Natural killer cell (primary cell): Measurements from ENCODE around the gene CCDC88C. TPM values are rescaled to one million over a fixed set of nuclear protein-coding genes. Genes with fewer than 3 reads are reported as not detected.

ENCODE experiments used
- ATAC-seq, 3 donors: fragments of 150-1000 bp in 2 of 3; fragments of 200-7000 bp in 1 of 3; cut with Tn5 transposase; 1 replicate in 1 of 3; 2 replicates in 2 of 3; pipeline ENCODE4 v1.10.0; 2021; ENCODE audit warnings: mild to moderate bottlenecking in 2 of 3, moderate library complexity in 2 of 3
- DNase-seq, 2 donors: peaks; one replicate each; pipeline versions ENCODE4 v3.0.0 to v3.0.0-alpha.2; 2013 to 2021; ENCODE audit warnings: mixed read lengths in 1 of 2
- H3K27ac ChIP-seq: one replicate; pipeline ENCODE4 v1.5.1; 2013; ENCODE audit warnings: mild to moderate bottlenecking, low read length
- H3K27me3 ChIP-seq: one replicate; pipeline ENCODE4 v1.6.1; 2013; ENCODE audit warnings: low read length; ENCODE audit not compliant: control insufficient read depth, insufficient read depth
- H3K36me3 ChIP-seq: one replicate; pipeline ENCODE4 v1.6.1; 2013; ENCODE audit warnings: low read length; ENCODE audit not compliant: control insufficient read depth, insufficient read depth
- H3K4me1 ChIP-seq: one replicate; pipeline ENCODE4 v1.6.1; 2013; ENCODE audit warnings: low read length; ENCODE audit not compliant: control insufficient read depth, insufficient read depth
- H3K4me3 ChIP-seq: one replicate; pipeline ENCODE4 v1.5.1; 2013; ENCODE audit warnings: low read length
- H3K9me3 ChIP-seq: one replicate; pipeline ENCODE4 v1.6.1; 2013; ENCODE audit warnings: low read length; ENCODE audit not compliant: control insufficient read depth, insufficient read depth
- H3K27ac Mint-ChIP-seq, 2 donors: one replicate each; pipeline ENCODE4 v1.8.0; 2022; ENCODE audit warnings: mild to moderate bottlenecking in 2 of 2, mixed read lengths in 2 of 2, moderate library complexity in 1 of 2
- H3K27me3 Mint-ChIP-seq, 2 donors: one replicate each; pipeline ENCODE4 v1.8.0; 2022; ENCODE audit warnings: low read depth in 2 of 2, mixed read lengths in 2 of 2
- H3K36me3 Mint-ChIP-seq: one replicate; pipeline ENCODE4 v1.8.0; 2022; ENCODE audit warnings: mixed read lengths
- H3K4me1 Mint-ChIP-seq, 2 donors: one replicate each; pipeline ENCODE4 v1.8.0; 2022; ENCODE audit warnings: mixed read lengths in 2 of 2
- H3K4me3 Mint-ChIP-seq: one replicate; pipeline ENCODE4 v1.8.0; 2022; ENCODE audit warnings: mild to moderate bottlenecking, moderate library complexity, mixed read lengths
- H3K9me3 Mint-ChIP-seq, 2 donors: one replicate each; pipeline ENCODE4 v1.8.0; 2022; ENCODE audit warnings: mixed read lengths in 2 of 2
- WGBS: methylation state at CpG from one replicate; pipeline ENCODE4 v1.1.7; 2013; ENCODE audit warnings: missing lambda C conversion rate; ENCODE audit not compliant: insufficient coverage; 5-methylcytosine and 5-hydroxymethylcytosine counted together
- intact Hi-C: fragments of 100-400 bp; cut with micrococcal nuclease; formaldehyde crosslinking; loops from one replicate; pipeline ENCODE4 v1.14.2; 2022
- total RNA-seq, 4 donors: library from RNA; stranded (reverse); fragments of 120-200 nt in 1 of 4; gene quantifications; one replicate each; pipeline versions ENCODE4 v1.2.3 to v1.2.4, GENCODE V29; 2013 to 2022
- TF ChIP-seq, protein P1 (sequence below): fragments of 200-600 bp; IDR thresholded peaks from one replicate; pipeline ENCODE4 v1.8.0; 2022; ENCODE audit warnings: antibody characterized with exemption

Gene CCDC88C
- total RNA-seq, 3 donors from 2014 or later (not counting 1 experiment from before 2014, with no cell fraction given) = 432 to 516 (median 438) TPM

DNA sequence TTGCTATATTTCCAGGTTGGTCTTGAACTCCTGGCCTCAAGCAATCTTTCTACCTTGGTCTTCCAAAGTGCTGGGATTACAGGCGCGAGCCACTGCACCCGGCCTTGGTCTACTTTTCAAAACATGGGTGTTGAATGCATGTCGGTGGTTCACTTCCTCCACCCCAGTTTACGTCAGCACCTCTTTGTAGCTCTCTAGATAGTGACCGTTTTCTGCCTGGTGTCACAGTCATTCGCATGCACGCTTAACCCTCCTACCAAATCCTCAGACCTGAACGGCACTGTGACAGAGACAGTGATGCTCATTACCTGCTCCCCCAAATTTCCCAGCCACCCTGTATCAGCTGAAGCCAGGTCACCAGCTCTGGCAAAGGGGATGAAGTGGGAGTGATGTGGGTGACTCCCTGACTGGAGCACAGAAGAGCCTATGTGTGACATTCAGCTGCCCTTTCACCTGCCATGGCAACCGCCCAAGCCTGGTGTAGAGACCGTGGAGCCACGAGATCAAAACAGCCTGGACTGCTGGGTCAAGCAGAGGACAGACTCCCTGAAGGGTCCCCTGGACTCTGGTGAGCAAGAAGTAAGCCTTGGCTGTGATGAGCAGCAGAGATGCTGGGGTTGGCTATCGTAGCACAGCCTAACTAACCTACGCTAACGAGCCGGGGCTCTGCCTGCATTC is 106.9 kb downstream of the CCDC88C start:
- intact Hi-C loops = loop anchor here (10.0 kb wide), 1 partner anchor 246 kb away; the partner anchor contains the start of gene RPS6KA5
- Mint-ChIP-seq H3K9me3 (no peaks in the 10 kb centered on the region), H3K4me3 (peak overlapping the region; percentile 59), H3K27ac (peak overlapping the region; percentile 82 to 90), H3K27me3 (no peaks in the 10 kb centered on the region), H3K4me1 (peaks cover 50 to 53% of the 10 kb centered on the region in 2 donors), H3K36me3 (peaks cover 26% of the 10 kb centered on the region)
- H3K4me3 ChIP-seq = no peak overlapping the region
- WGBS = 67% methylated on average over 16 of the region's 16 CpGs
- DNase-seq (peak in 1 of 2 donors; percentile 81), ATAC-seq (peak; percentile 52 to 77 (median 63))
- H3K36me3 ChIP-seq = peaks cover 80% of the 10 kb centered on the region
- TF ChIP-seq, protein P1, sequence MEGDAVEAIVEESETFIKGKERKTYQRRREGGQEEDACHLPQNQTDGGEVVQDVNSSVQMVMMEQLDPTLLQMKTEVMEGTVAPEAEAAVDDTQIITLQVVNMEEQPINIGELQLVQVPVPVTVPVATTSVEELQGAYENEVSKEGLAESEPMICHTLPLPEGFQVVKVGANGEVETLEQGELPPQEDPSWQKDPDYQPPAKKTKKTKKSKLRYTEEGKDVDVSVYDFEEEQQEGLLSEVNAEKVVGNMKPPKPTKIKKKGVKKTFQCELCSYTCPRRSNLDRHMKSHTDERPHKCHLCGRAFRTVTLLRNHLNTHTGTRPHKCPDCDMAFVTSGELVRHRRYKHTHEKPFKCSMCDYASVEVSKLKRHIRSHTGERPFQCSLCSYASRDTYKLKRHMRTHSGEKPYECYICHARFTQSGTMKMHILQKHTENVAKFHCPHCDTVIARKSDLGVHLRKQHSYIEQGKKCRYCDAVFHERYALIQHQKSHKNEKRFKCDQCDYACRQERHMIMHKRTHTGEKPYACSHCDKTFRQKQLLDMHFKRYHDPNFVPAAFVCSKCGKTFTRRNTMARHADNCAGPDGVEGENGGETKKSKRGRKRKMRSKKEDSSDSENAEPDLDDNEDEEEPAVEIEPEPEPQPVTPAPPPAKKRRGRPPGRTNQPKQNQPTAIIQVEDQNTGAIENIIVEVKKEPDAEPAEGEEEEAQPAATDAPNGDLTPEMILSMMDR = no peak
- peaks cover 29% of the 10 kb centered on the region for H3K4me1 ChIP-seq
- peak overlapping the region; percentile 75 for H3K27ac ChIP-seq
- H3K9me3 ChIP-seq = no peaks in the 10 kb centered on the region
- H3K27me3 ChIP-seq = no peaks in the 10 kb centered on the region

DNA sequence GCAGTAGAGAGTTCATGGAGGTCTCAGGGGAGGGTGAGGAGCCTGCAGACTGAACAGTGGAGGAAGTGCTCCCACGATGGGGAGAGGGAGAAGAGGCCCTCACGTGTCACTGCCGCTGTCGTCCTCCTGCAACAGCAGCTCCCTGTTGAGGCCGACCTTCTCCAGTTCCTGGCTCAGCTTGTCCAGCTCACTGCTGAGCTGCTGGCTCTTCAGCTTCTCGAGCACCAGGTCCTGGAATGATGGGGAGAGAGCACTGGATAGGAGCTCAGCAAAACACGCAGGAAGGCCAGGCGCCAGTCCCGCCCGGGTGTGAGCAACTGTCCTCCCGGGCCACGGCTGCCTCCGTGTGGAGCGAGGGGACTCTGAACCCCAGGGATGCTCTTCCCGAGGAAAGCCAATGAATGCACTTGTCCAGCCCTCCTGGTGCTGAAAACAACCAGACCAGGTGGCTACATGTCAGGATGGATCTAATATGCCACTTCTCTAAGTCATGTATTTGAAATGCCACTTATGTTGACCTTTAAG is 107.8 kb downstream of the CCDC88C start:
- Mint-ChIP-seq H3K36me3 (peaks cover 21% of the 10 kb centered on the region), H3K9me3 (no peaks in the 10 kb centered on the region), H3K4me3 (no peak overlapping the region), H3K27ac (peak overlapping the region; percentile 82 to 90), H3K27me3 (no peaks in the 10 kb centered on the region), H3K4me1 (peaks cover 44 to 49% of the 10 kb centered on the region in 2 donors)
- ATAC-seq (no peak), DNase-seq (no peak)
- Histone ChIP-seq H3K36me3 (peaks cover 80% of the 10 kb centered on the region), H3K27me3 (no peaks in the 10 kb centered on the region), H3K4me3 (no peak overlapping the region), H3K27ac (peak overlapping the region; percentile 75), H3K9me3 (no peaks in the 10 kb centered on the region), H3K4me1 (peaks cover 19% of the 10 kb centered on the region)
- TF ChIP-seq, protein P1 = no peak
- intact Hi-C loops = loop anchor here (10.0 kb wide), 1 partner anchor 245 kb away; the partner anchor contains the start of gene RPS6KA5
- 90% methylated on average over 15 of the region's 15 CpGs for WGBS

DNA sequence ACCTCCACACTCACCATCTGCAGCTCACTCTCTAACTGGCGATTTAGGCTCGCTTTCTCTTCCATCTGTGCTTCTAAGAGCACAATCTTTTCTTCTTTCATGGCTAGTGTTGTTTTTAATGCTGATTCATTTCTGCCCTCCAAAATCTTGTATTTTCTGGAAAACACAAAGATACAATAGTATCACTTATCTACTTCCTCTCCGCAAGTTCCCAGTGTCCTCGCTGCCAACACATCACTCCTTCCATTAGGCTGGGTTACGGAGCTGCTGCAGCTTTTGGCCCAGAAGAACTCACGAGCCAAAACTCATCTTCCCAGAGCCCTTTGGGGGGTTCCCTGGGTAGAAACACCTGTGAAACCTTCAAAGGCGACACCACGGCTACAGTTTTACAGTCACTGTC is 109.3 kb downstream of the CCDC88C start:
- H3K27ac ChIP-seq = no peak overlapping the region
- intact Hi-C loops = no loop called here
- TF ChIP-seq, protein P1 = no peak
- H3K4me3 Mint-ChIP-seq = no peak overlapping the region
- peak overlapping the region; percentile 12 to 16 for H3K27ac Mint-ChIP-seq
- H3K4me3 ChIP-seq = no peak overlapping the region
- H3K27me3 Mint-ChIP-seq = no peaks in the 10 kb centered on the region
- WGBS = 98% methylated on average over 8 of the region's 8 CpGs
- peaks cover 30 to 34% of the 10 kb centered on the region in 2 donors for H3K4me1 Mint-ChIP-seq
- peaks cover 16% of the 10 kb centered on the region for H3K4me1 ChIP-seq
- ATAC-seq (no peak), DNase-seq (no peak)
- peaks cover 79% of the 10 kb centered on the region for H3K36me3 ChIP-seq
- no peaks in the 10 kb centered on the region for H3K27me3 ChIP-seq
- H3K9me3 ChIP-seq = no peaks in the 10 kb centered on the region
- H3K36me3 Mint-ChIP-seq = peaks cover 8% of the 10 kb centered on the region
- no peaks in the 10 kb centered on the region for H3K9me3 Mint-ChIP-seq
